ENCODE measurements around the gene KLHL8.
A peak's percentile ranks its signal among the peaks of the same experiment; 100 is the strongest.

The KLHL8 gene

DNA sequence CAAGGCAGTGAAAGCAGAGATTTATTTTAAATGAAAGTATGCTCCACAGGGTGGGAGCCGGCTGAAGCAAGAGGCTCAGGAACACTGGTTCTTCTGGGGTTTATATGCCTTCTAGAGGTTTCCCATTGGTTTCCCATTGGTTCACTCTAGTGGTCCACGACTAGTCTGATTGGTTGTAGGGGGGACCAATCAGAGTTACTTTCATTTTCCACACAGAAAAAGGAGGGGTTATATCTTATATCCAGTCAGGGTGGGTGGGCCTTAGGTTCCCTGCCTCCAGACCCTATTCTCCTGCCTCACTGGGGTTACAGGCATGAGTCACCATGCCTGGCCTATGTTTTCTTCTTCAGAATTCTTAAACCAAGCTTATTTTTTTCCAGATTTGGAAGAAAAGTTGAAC, 101.6 kb downstream of the KLHL8 start:
- peak; percentile 53 for DNase-seq

- DNase-seq, result no peak
These were observed 102.0 kb downstream of the KLHL8 start for GRCh38 chr4:87118421-87118820.

DNA sequence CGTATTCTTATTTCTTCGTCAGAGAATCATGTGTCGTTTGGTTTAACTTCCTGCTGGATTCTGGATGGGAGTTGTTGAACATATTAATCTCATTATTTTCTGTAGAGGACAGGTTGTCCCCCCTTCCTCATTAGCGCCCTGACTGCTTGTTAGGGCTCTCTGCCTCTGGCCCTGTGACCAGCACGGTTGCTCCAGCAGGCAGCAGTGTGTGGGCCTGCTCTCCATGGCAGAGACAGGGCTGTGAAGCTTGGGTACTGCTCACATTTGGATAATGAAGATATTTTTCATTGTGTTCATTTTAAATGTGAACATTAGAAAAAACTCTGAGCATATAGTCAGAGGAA, 102.7 kb downstream of the KLHL8 start:
- no peak for DNase-seq

- no peak for DNase-seq
These were observed 103.2 kb downstream of the KLHL8 start for GRCh38 chr4:87117051-87117731.

DNA sequence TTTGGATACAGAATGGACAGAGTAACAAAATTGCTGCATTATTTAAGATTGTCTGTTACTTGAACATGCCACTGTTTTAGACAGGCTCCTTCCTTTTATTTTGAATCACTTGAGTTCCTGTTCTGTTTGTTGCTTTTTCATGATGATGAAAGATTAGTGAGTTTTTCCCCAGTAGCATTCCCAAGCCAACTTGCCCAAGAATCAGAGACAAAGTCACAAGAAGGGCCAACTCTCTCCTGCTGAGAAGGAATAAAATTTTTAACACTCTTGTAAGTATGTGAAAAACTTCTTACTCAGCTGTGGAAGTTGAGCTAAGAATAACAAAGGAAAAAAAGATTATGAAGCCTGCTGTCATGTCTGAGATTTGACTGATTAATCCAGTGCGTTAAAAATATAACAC, 104.2 kb downstream of the KLHL8 start:
- no peak for DNase-seq

- no peak for DNase-seq
These were observed 106.0 kb downstream of the KLHL8 start for GRCh38 chr4:87114245-87115062.

DNA sequence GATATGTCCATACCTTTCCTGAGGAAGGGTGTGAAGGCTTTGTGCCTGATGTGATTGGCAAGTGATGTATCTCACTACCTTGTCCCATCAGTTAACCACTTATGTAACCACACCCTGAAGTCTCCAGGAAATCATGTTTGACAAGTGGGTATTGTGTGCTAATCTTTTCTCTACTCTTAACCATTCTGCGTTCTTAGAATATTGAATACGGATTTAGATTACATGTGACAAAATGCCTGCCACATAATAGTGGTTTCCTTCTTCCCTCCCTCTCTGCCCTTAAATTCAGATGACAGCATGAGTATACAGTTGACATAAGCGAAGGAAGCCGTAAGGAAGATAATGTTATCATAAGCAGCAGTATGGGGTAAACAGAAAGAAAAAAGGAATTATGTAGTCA, 108.4 kb downstream of the KLHL8 start:
- DNase-seq, result peak; percentile 81

Data from hematopoietic multipotent progenitor cell treated with erythropoietin and hydrocortisone succinate and interleukin-3 and kit ligand, for 4 days (in vitro differentiated cells).